ENCODE data around the gene MEAF6.
A peak's percentile ranks its signal among the peaks of the same experiment; 100 is the strongest.

MEAF6 gene

GRCh38 chr1:37452416-37452815, 62.1 kb downstream of the MEAF6 start:
- no peak for DNase-seq
- Histone ChIP-seq H2BK120ac (ENCODE audit: low read depth, low read length) (no peak overlapping the region), H2AK5ac (ENCODE audit: low read length) (no peak overlapping the region), H3K36me3 (ENCODE audit: control insufficient read depth, insufficient read depth, low read length) (no peaks in the 10 kb centered on the region), H3K4me2 (ENCODE audit: low read length) (no peak overlapping the region), H3K4me1 (ENCODE audit: control insufficient read depth, low read depth, low read length) (peaks cover 9% of the 10 kb centered on the region), H3K18ac (ENCODE audit: low read length) (peak overlapping the region; percentile 24), H3K27me3 (ENCODE audit: insufficient read depth, low read length, poor library complexity) (no peaks in the 10 kb centered on the region), H2BK5ac (ENCODE audit: low read length) (no peak overlapping the region), H3K9ac (ENCODE audit: low read length) (peak overlapping the region; percentile 45), H4K5ac (ENCODE audit: low read length) (no peak overlapping the region), H3K4ac (ENCODE audit: low read depth, low read length) (no peak overlapping the region), H3K27ac (ENCODE audit: low read depth, low read length) (peak overlapping the region; percentile 45), H3K23ac (ENCODE audit: low read length) (peak overlapping the region; percentile 89), H3K4me3 (ENCODE audit: low read length) (no peak overlapping the region), H3K79me2 (ENCODE audit: control insufficient read depth, insufficient read depth, low read length) (no peaks in the 10 kb centered on the region), H2BK15ac (replicated peaks; ENCODE audit: low read depth) (no peak overlapping the region), H3K79me1 (ENCODE audit: low read length) (no peaks in the 10 kb centered on the region), H3K56ac (ENCODE audit: low read length) (peak overlapping the region; percentile 85), H4K8ac (ENCODE audit: low read depth, low read length) (no peak overlapping the region)
- WGBS (ENCODE audit: extremely low coverage, insufficient coverage, low lambda C conversion rate) = no CpG with 5 or more reads among the region's 6 CpGs

- H3K4me1 ChIP-seq (ENCODE audit: control insufficient read depth, low read depth, low read length) = peaks cover 9% of the 10 kb centered on the region
- H4K8ac ChIP-seq (ENCODE audit: low read depth, low read length) = no peak overlapping the region
- no peaks in the 10 kb centered on the region for H3K79me1 ChIP-seq (ENCODE audit: low read length)
- no peak overlapping the region for H3K4me3 ChIP-seq (ENCODE audit: low read length)
- H3K23ac ChIP-seq (ENCODE audit: low read length) = no peak overlapping the region
- no peak overlapping the region for H3K4me2 ChIP-seq (ENCODE audit: low read length)
- H2BK15ac ChIP-seq (replicated peaks; ENCODE audit: low read depth) = no peak overlapping the region
- no peak overlapping the region for H2AK5ac ChIP-seq (ENCODE audit: low read length)
- no peak overlapping the region for H3K4ac ChIP-seq (ENCODE audit: low read depth, low read length)
- no peak overlapping the region for H4K5ac ChIP-seq (ENCODE audit: low read length)
- no peak overlapping the region for H3K18ac ChIP-seq (ENCODE audit: low read length)
- WGBS (ENCODE audit: extremely low coverage, insufficient coverage, low lambda C conversion rate) = no CpG with 5 or more reads among the region's 5 CpGs
- no peak for DNase-seq
- H3K9ac ChIP-seq (ENCODE audit: low read length) = no peak overlapping the region
- H3K36me3 ChIP-seq (ENCODE audit: control insufficient read depth, insufficient read depth, low read length) = no peaks in the 10 kb centered on the region
- no peaks in the 10 kb centered on the region for H3K79me2 ChIP-seq (ENCODE audit: control insufficient read depth, insufficient read depth, low read length)
- H2BK5ac ChIP-seq (ENCODE audit: low read length) = no peak overlapping the region
- H2BK120ac ChIP-seq (ENCODE audit: low read depth, low read length) = no peak overlapping the region
- no peak overlapping the region for H3K56ac ChIP-seq (ENCODE audit: low read length)
- no peak overlapping the region for H3K27ac ChIP-seq (ENCODE audit: low read depth, low read length)
- H3K27me3 ChIP-seq (ENCODE audit: insufficient read depth, low read length, poor library complexity) = no peaks in the 10 kb centered on the region
Observed at GRCh38 chr1:37449936-37450335, 64.6 kb downstream of the MEAF6 start.

GRCh38 chr1:37448691-37449417, 65.7 kb downstream of the MEAF6 start:
- Histone ChIP-seq H3K23ac (ENCODE audit: low read length) (peak overlapping the region; percentile 80), H4K8ac (ENCODE audit: low read depth, low read length) (no peak overlapping the region), H2AK5ac (ENCODE audit: low read length) (no peak overlapping the region), H3K27me3 (ENCODE audit: insufficient read depth, low read length, poor library complexity) (no peaks in the 10 kb centered on the region), H3K56ac (ENCODE audit: low read length) (peak overlapping the region; percentile 49), H3K18ac (ENCODE audit: low read length) (no peak overlapping the region), H2BK15ac (replicated peaks; ENCODE audit: low read depth) (no peak overlapping the region), H3K4ac (ENCODE audit: low read depth, low read length) (no peak overlapping the region), H3K4me1 (ENCODE audit: control insufficient read depth, low read depth, low read length) (peaks cover 9% of the 10 kb centered on the region), H2BK5ac (ENCODE audit: low read length) (no peak overlapping the region), H4K5ac (ENCODE audit: low read length) (no peak overlapping the region), H3K79me1 (ENCODE audit: low read length) (no peaks in the 10 kb centered on the region), H2BK120ac (ENCODE audit: low read depth, low read length) (no peak overlapping the region), H3K4me3 (ENCODE audit: low read length) (no peak overlapping the region), H3K27ac (ENCODE audit: low read depth, low read length) (no peak overlapping the region), H3K9ac (ENCODE audit: low read length) (no peak overlapping the region), H3K36me3 (ENCODE audit: control insufficient read depth, insufficient read depth, low read length) (no peaks in the 10 kb centered on the region), H3K4me2 (ENCODE audit: low read length) (no peak overlapping the region), H3K79me2 (ENCODE audit: control insufficient read depth, insufficient read depth, low read length) (no peaks in the 10 kb centered on the region)
- WGBS (ENCODE audit: extremely low coverage, insufficient coverage, low lambda C conversion rate) = no CpG with 5 or more reads among the region's 15 CpGs
- peak; percentile 73 for DNase-seq

GRCh38 chr1:37448185-37448584, 66.4 kb downstream of the MEAF6 start:
- WGBS (ENCODE audit: extremely low coverage, insufficient coverage, low lambda C conversion rate) = no CpG with 5 or more reads among the region's 2 CpGs
- Histone ChIP-seq H2BK120ac (ENCODE audit: low read depth, low read length) (no peak overlapping the region), H3K4me2 (ENCODE audit: low read length) (no peak overlapping the region), H3K79me1 (ENCODE audit: low read length) (no peaks in the 10 kb centered on the region), H3K4me1 (ENCODE audit: control insufficient read depth, low read depth, low read length) (peaks cover 9% of the 10 kb centered on the region), H3K4me3 (ENCODE audit: low read length) (no peak overlapping the region), H3K56ac (ENCODE audit: low read length) (peak overlapping the region; percentile 49), H2BK15ac (replicated peaks; ENCODE audit: low read depth) (no peak overlapping the region), H3K36me3 (ENCODE audit: control insufficient read depth, insufficient read depth, low read length) (no peaks in the 10 kb centered on the region), H2AK5ac (ENCODE audit: low read length) (no peak overlapping the region), H3K27ac (ENCODE audit: low read depth, low read length) (no peak overlapping the region), H3K9ac (ENCODE audit: low read length) (no peak overlapping the region), H4K8ac (ENCODE audit: low read depth, low read length) (no peak overlapping the region), H4K5ac (ENCODE audit: low read length) (no peak overlapping the region), H3K23ac (ENCODE audit: low read length) (peak overlapping the region; percentile 80), H3K4ac (ENCODE audit: low read depth, low read length) (no peak overlapping the region), H3K18ac (ENCODE audit: low read length) (no peak overlapping the region), H2BK5ac (ENCODE audit: low read length) (no peak overlapping the region), H3K79me2 (ENCODE audit: control insufficient read depth, insufficient read depth, low read length) (no peaks in the 10 kb centered on the region), H3K27me3 (ENCODE audit: insufficient read depth, low read length, poor library complexity) (no peaks in the 10 kb centered on the region)
- DNase-seq = no peak

GRCh38 chr1:37446874-37447273, 67.7 kb downstream of the MEAF6 start:
- H2AK5ac ChIP-seq (ENCODE audit: low read length) = no peak overlapping the region
- H3K56ac ChIP-seq (ENCODE audit: low read length) = no peak overlapping the region
- H2BK120ac ChIP-seq (ENCODE audit: low read depth, low read length) = no peak overlapping the region
- H3K9ac ChIP-seq (ENCODE audit: low read length) = no peak overlapping the region
- H3K79me1 ChIP-seq (ENCODE audit: low read length) = no peaks in the 10 kb centered on the region
- no peaks in the 10 kb centered on the region for H3K79me2 ChIP-seq (ENCODE audit: control insufficient read depth, insufficient read depth, low read length)
- H3K27me3 ChIP-seq (ENCODE audit: insufficient read depth, low read length, poor library complexity) = no peaks in the 10 kb centered on the region
- no peak overlapping the region for H4K5ac ChIP-seq (ENCODE audit: low read length)
- H3K4me2 ChIP-seq (ENCODE audit: low read length) = no peak overlapping the region
- no peak overlapping the region for H2BK5ac ChIP-seq (ENCODE audit: low read length)
- peaks cover 4% of the 10 kb centered on the region for H3K4me1 ChIP-seq (ENCODE audit: control insufficient read depth, low read depth, low read length)
- H2BK15ac ChIP-seq (replicated peaks; ENCODE audit: low read depth) = no peak overlapping the region
- no CpG with 5 or more reads among the region's 6 CpGs for WGBS (ENCODE audit: extremely low coverage, insufficient coverage, low lambda C conversion rate)
- H3K4me3 ChIP-seq (ENCODE audit: low read length) = no peak overlapping the region
- H3K23ac ChIP-seq (ENCODE audit: low read length) = no peak overlapping the region
- no peak for DNase-seq
- H3K36me3 ChIP-seq (ENCODE audit: control insufficient read depth, insufficient read depth, low read length) = no peaks in the 10 kb centered on the region
- H3K27ac ChIP-seq (ENCODE audit: low read depth, low read length) = no peak overlapping the region
- no peak overlapping the region for H3K18ac ChIP-seq (ENCODE audit: low read length)
- H4K8ac ChIP-seq (ENCODE audit: low read depth, low read length) = no peak overlapping the region
- H3K4ac ChIP-seq (ENCODE audit: low read depth, low read length) = no peak overlapping the region

- H3K27ac ChIP-seq (ENCODE audit: low read depth, low read length) = no peak overlapping the region
Observed at GRCh38 chr1:37442644-37443043, 71.9 kb downstream of the MEAF6 start.

More at GRCh38 chr1:37442644-37443043, 71.9 kb downstream of the MEAF6 start:
- WGBS (ENCODE audit: extremely low coverage, insufficient coverage, low lambda C conversion rate) = no CpG with 5 or more reads among the region's 2 CpGs
- H3K79me2 ChIP-seq (ENCODE audit: control insufficient read depth, insufficient read depth, low read length) = no peaks in the 10 kb centered on the region
- no peaks in the 10 kb centered on the region for H3K27me3 ChIP-seq (ENCODE audit: insufficient read depth, low read length, poor library complexity)
- H3K23ac ChIP-seq (ENCODE audit: low read length) = no peak overlapping the region
- no peak overlapping the region for H3K56ac ChIP-seq (ENCODE audit: low read length)
- no peak overlapping the region for H2BK120ac ChIP-seq (ENCODE audit: low read depth, low read length)
- H4K5ac ChIP-seq (ENCODE audit: low read length) = no peak overlapping the region
- no peak overlapping the region for H3K9ac ChIP-seq (ENCODE audit: low read length)
- H2BK5ac ChIP-seq (ENCODE audit: low read length) = no peak overlapping the region
- H3K18ac ChIP-seq (ENCODE audit: low read length) = no peak overlapping the region
- no peak overlapping the region for H3K4ac ChIP-seq (ENCODE audit: low read depth, low read length)
- no peak overlapping the region for H2BK15ac ChIP-seq (replicated peaks; ENCODE audit: low read depth)
- H3K36me3 ChIP-seq (ENCODE audit: control insufficient read depth, insufficient read depth, low read length) = no peaks in the 10 kb centered on the region
- DNase-seq = no peak
- H2AK5ac ChIP-seq (ENCODE audit: low read length) = no peak overlapping the region
- no peaks in the 10 kb centered on the region for H3K4me1 ChIP-seq (ENCODE audit: control insufficient read depth, low read depth, low read length)
- H4K8ac ChIP-seq (ENCODE audit: low read depth, low read length) = no peak overlapping the region
- no peaks in the 10 kb centered on the region for H3K79me1 ChIP-seq (ENCODE audit: low read length)
- H3K4me3 ChIP-seq (ENCODE audit: low read length) = no peak overlapping the region
- H3K4me2 ChIP-seq (ENCODE audit: low read length) = no peak overlapping the region

All from mesendoderm (in vitro differentiated cells).